CD4-positive, alpha-beta T cell treated with Interleukin-12 subunit alpha and Interleukin-12 subunit beta, for 1 hour (primary cell): ENCODE measurements around the gene KCNN1.
A peak's percentile ranks its signal among the peaks of the same experiment; 100 is the strongest.
"Not testable (repeated sequence)": the region's sequence is repeated elsewhere in the genome, so short reads cannot be mapped to it uniquely, and the experiment has no call there.

Experiments
- DNase-seq: peaks from one replicate; pipeline ENCODE4 v3.0.0-alpha.2; 2020

The KCNN1 gene

DNA sequence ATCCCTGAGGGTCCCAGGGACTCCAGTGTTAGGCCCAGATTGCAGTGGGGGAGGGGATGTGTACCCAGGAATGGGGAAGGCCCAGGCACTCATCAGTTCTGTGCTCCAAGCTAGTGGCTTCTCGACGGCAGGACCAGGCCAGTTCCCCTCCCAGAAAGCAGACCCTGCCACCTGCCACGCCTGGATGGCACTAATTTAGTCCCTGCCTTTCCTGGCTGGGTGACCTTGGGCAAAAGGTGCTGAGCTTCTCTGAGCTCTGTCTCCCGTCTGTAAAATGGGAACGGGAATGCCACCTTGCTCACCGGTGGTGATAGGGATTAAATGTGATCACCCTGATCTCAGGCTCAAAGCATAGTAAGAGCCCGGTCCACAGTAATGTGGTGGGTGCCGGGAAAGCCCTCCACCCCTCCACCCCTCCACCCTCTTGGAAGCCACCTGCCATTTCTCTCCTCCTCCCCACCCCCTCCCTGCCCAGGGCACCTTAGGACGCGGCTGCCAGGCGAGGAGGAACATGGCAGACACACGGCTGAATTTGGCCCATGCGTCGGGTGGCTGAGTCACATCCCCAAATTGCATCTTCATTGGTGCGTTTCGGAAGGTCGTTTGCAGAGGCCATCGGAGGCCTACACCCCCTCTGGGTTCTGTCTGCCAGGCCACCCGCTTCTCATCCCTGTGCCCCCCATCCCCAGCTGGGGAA, 2.3 kb downstream of the KCNN1 start:
- no peak for DNase-seq

DNA sequence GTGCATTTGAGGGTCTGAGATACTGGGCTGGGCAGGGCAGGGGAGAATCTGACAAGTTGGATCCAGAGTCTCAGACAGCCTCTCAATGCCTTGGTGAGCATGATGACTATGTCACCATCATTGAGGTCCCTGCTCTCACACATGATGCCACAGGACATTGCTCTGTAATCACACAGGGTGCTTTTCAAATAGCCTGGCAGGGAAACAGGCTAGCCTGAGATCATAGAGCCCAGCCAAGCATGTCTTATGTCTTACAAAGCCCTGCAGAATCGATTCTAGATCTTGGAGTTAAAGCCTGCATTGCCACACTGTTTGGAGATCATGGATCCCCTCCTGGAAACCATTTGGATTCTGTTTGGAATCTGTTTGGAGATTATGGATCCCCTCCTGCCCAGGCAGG, 5.3 kb downstream of the KCNN1 start:
- no peak for DNase-seq

DNA sequence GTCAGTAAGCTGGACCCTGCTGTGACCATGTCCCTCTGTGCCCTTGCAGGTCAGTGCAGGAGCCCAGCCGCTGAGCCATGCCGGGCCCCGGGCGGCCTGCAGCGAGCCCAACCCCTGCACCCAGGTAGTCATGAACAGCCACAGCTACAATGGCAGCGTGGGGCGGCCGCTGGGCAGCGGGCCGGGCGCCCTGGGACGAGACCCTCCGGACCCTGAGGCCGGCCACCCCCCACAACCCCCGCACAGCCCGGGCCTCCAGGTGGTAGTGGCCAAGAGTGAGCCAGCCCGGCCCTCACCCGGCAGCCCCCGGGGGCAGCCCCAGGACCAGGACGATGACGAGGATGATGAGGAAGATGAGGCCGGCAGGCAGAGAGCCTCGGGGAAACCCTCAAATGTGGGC, 6.9 kb downstream of the KCNN1 start:
- no peak for DNase-seq

DNA sequence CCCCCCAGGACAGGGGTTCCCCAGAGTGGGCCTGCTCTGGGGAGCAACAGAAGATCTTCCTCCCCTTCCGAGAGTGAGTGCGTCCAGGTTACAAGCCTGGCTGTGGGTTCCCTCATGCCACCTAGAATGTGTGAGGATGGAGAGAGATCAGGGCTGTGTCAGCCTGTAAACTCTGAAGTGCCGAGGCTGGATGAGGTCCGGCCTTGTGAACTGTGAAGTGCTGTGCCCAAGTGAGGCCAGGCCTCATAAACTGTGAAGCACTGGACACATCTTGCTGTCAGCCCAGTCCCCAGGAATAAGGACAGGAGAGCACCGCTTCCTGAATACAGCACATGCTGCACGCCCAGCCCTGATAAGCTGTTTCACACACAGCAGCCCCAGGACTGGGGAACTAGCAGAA, 7.6 kb downstream of the KCNN1 start:
- no peak for DNase-seq

DNA sequence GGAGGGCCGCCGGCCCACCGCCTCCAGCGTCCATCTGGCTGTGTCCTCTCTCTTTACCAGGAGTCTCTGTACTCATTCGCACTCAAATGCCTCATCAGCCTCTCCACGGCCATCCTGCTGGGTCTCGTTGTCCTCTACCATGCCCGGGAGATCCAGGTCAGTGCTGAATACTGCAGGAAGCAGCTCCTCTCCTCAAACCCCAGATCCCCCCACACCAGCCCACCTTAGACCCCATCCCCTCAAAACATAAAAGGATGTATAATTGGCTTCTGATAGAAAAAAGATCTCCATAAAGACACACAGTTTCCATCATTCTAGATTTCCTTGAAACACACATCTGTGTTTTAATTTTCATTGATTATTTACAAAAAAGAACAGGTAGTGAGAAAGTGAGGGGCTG, 8.1 kb downstream of the KCNN1 start:
- no peak for DNase-seq

DNA sequence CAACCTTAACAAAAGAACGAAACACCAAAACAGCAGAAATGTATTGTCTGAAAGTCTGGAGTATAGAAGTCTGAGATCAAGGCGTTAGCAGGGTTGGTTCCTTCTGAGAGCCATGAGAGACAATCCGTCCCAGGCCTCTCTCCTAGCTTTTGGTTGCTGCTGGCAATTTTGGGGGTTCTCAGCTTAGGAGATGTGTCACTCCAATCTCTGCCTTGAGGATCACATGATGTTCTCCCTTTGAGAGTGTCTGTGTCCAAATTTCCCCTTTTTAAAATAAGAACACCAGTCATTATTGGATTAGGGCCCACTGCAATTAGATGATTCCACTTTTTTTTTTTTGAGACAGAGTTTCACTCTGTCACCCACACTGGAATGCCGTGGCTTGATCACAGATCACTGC, 10.1 kb downstream of the KCNN1 start:
- DNase-seq = no peak

DNA sequence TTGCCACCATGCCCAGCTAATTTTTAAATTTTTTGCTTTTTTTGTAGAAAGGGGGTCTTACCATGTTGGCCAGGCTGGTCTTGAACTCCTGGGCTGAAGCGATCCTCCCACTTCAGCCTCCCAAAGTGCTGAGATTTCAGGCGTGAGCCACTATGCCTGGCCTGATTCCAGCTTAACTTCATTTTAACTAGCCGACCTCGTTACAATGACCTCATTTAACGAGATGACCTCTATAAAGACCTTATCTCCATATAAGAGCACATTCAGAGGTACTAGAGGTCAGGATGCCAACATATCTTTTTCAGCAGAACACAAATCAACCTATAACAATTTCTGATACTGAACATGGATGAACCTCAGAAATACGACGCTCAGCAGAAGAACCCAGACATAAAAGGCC, 10.6 kb downstream of the KCNN1 start:
- no peak for DNase-seq

DNA sequence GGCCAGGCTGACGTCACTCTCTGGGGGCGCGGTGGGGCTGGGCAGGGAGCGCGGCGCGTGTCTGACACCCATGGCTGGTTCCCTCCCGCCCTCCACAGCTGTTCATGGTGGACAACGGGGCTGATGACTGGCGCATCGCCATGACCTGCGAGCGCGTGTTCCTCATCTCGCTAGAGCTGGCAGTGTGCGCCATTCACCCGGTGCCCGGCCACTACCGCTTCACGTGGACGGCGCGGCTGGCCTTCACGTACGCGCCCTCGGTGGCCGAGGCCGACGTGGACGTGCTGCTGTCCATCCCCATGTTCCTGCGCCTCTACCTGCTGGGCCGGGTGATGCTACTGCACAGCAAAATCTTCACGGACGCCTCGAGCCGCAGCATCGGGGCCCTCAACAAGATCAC, 14.7 kb downstream of the KCNN1 start:
- DNase-seq = no peak

DNA sequence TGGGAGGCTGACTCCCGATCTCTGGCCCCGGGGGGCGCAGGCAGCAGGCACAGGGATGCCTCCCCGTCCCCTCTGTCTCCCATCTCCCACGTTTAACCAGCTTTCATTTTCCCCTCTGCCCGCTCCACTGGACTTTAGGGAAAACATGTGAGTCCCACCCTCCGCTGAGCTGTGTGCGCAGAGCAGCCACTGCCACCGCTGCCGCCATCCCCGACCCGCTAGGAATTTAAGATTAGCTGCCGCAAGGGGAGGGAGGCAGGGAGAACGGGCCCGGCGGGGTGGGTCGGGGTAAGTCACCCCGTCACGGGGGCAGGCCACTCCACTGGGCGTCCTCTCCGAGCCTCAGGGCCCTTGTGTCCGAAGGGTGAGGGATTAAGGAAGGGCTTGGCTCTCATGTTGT, 15.5 kb downstream of the KCNN1 start:
- DNase-seq = no peak

DNA sequence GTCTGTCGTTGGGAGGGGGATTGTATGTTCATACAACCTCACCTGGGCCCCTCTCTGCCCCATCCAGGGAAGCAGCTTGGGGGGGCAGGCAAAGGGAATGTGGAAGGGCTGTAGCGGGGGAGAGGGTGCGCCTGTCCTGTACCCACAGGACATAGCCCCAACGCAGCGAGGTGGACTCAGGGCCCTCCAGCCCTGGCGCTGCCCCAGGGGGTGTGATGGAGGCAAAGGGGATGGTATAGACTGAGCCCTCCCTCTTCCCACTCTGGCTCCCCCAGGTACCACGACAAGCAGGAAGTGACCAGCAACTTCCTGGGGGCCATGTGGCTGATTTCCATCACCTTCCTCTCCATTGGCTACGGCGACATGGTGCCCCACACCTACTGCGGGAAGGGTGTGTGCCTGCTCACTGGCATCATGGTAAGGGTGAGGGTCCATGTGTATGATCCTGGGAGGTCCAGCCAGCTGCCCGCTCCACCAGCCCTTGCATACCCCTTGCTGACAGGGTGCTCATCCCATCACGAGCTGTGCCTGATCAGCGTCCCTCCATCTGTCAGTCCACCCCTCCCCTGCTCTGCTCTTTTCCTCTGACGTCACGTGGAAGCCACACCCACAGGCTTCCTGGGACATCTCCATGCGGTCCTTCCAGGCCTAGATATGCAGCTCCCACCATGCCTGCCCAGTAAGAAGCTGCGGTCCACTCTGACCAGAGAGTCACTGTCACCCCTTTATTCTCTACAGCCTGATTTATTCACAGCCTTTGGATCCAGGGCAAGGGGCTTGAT, 18.3 kb downstream of the KCNN1 start:
- no peak for DNase-seq

DNA sequence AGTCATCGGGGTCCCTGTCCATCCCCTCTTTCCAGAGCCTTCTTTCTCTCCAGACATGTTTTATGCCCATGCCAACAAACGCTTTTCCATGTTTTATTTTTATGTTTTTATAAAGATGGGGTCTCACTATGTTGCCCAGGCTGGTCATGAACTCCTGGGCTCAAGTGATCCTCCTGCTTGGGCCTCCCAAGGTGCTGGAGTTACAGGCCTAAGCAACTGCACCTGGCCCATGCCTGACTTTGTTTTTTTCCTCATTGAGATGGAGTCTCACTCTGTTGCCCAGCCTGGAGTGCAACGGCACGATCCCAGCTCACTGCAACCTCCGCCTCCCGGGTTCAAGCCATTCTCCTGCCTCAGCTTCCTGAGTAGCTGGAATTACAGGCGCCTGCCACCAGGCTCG, 19.7 kb downstream of the KCNN1 start:
- DNase-seq = not testable (repeated sequence)

DNA sequence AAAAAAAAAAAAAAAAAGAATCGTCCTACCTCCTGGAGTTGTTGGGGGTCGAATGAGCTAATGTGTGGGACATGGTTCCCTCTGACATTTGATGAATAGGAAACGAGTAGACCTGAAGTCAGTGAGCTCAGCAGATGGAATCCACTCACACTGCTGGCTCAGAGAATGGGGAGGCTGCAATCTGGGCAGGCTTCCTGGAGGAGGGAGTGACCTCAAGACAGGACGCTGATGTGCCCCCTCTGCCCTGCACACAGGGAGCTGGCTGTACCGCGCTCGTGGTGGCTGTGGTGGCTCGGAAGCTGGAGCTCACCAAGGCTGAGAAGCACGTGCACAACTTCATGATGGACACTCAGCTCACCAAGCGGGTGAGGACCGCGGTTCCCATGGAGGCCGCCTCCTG, 21.3 kb downstream of the KCNN1 start:
- no peak for DNase-seq

DNA sequence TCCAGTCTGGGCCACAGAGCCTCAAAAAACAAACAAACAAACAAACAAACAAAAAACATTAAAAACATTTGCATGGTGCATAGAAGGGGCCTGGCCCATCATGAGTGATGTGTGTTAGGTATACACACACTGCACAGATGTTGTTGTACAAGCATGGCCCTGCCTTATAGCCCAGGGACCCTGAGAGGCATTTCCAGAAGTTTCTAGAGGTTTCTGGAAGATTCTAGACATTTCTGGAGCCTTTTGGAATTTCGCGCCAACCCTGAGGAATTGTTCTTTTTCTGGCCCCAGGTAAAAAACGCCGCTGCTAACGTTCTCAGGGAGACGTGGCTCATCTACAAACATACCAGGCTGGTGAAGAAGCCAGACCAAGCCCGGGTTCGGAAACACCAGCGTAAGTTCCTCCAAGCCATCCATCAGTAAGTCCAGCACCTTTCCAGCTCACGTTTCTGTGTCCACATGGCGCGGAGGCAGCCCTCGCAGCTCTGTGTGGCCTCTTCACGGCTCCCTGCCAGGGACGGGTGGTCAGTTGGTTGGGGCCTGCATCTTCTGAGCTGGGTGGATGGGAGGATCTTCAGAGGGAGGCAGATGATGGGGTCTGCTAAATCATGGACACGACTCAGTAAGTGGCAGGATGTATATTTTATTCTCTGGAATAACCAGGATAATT, 22.7 kb downstream of the KCNN1 start:
- DNase-seq = no peak

DNA sequence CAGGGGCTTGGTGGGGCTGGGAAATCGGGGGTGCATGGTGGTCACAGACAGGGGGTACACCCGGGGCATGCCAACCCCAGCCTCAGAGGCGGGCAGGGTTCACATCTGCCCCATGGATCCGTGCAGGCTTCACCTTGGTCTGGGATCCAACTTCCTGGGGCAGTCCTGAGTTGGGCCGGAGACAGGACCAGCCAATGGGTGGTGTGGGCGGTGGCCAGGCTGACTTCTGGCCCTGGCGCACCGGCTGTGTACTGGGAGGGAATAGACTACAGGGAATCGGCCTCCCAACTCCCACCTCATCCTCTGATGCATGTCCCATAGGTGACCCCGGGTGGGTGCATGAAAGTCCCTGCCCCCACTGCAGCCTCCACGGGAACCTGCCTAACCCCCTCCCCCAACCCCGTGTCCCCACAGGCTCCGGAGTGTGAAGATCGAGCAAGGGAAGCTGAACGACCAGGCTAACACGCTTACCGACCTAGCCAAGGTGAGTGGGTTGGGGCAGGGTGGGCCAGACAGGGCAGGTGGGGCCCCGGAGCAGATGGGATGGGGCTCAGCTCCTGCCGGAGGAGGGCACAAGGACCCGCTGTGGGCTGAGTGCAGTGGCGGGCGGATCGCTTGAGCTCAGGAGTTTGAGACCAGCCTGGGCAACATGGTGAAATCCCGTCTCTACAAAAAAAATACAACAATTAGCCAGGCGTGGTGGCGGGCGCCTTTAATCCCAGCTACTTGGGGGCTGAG, 26.3 kb downstream of the KCNN1 start:
- no peak for DNase-seq

DNA sequence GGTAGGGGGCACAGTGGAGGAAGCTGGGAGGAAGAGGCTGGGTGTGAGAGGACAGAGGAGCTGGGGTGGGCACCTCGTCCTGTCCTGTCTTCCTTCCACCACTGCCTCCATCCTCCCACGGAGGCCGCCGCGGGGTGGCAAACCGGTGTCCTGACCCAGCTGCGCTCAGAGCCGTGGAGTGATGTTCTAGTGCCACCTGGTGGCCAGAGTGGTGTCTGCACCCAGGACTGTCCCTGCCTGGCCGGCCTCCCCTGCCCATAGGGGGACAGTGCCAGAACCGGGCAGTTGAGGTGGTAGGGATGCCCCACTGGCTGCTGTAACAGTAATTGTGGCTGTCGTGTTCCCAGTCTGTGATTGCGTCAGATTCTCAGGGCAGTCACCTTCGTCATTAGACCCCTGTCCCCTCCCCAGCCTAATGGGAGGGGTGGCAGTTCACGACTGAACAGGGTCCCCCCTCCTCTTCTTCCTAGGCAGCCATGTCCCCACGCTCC, 30.0 kb downstream of the KCNN1 start:
- peak; percentile 89 for DNase-seq

DNA sequence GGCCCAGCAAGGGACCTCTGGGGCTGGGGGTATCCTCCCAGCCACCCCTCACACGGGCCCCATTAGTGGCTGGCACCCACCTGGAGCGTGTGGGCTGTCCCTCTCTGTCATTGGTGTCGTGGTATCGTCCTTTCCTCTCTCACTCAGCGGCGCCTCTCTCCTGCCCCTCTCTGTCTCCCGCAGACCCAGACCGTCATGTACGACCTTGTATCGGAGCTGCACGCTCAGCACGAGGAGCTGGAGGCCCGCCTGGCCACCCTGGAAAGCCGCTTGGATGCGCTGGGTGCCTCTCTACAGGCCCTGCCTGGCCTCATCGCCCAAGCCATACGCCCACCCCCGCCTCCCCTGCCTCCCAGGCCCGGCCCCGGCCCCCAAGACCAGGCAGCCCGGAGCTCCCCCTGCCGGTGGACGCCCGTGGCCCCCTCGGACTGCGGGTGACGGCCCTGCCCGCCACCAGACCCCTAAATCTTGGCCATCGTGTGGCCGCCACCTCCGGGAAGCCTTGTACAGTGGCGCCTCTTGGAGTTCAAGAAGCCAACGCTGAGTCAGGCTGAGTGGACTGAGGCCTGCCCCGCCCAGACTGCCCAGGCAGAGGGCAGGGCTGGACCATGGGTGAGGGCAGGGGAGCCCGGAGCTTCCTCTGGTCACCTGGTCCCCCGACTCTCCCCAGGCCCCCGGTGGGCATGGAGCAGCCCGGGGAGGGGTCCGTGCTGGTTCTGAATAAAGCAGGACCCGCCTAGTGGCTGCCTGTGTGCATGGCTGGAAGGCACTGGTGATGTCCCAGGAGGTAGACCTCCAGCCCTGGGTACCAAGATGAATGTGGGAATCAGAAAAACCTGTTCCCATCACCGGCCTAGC, 31.3 kb downstream of the KCNN1 start:
- no peak for DNase-seq

DNA sequence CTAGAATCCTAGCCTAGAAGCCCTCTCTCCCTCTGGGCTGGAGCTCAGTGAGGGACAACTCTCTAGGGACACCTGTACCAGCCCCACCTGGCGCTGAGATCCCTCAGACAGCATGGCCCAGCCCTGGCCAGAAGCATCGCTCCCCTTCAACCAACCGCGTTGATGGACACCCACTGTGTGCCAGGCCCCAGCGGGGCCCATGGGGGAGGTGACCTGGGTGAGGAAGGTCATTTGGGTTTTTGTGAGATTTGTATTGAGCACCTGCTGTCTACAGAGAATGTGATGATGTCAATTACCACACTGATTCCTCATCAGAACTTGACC, 31.9 kb downstream of the KCNN1 start:
- DNase-seq = no peak

DNA sequence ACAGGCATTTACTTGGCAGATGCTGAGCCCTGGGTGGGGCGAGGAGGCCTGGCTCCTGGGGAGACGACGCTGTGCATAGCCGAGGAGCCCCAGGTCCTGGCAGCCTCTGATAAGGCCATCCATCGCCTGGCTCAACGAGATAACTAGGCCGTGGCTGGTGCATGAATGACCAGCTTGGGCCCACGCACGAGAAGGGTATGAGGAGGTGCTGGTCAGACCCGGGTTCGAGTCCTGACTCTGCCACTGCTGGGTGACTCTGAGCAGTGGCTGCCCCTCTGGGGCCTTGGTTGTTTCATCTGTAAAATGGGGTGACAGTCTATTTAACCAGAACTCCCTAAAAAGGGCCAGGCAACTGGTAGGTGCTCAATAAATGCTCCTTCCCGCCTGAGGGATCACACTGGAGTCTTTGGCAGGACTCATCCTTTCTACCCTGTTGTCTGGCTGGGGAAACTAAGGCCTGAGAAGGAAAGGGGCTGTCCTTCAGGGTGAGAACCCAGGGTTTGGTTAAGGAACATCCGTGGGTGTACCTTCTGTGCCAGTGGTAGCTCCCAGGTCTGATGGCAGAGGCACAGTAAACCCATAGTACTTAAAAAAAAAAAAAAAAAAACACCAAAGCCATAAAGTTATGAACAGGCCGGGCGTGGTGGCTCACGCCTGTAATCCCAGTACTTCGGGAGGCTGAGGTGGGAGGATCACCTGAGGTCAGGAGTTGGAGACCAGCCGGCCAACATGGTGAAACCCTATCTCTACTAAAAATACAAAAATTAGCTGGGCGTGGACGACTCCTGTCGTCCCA, 33.0 kb downstream of the KCNN1 start:
- DNase-seq = no peak

DNA sequence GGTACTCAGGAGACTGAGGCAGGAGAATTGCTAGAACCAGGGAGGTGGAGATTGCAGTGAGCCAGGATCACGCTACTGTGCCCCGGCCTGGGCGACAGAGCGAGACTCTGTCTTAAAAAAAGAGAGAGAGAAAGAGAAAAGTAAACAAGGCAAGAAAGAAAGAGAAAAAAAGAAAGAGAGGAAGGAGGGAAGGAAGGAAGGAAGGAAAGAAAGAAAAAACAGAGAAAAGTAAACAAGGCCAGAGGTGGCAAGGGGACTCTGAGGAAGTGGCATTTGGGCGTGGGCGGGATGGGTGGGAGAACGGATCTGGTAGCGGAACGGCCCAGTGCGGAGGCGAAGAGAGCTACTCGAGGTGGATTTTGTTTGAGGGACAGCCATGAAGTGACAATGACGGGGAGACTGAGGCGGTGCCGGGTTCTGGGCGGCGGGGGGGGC, 33.6 kb downstream of the KCNN1 start:
- no peak for DNase-seq

DNA sequence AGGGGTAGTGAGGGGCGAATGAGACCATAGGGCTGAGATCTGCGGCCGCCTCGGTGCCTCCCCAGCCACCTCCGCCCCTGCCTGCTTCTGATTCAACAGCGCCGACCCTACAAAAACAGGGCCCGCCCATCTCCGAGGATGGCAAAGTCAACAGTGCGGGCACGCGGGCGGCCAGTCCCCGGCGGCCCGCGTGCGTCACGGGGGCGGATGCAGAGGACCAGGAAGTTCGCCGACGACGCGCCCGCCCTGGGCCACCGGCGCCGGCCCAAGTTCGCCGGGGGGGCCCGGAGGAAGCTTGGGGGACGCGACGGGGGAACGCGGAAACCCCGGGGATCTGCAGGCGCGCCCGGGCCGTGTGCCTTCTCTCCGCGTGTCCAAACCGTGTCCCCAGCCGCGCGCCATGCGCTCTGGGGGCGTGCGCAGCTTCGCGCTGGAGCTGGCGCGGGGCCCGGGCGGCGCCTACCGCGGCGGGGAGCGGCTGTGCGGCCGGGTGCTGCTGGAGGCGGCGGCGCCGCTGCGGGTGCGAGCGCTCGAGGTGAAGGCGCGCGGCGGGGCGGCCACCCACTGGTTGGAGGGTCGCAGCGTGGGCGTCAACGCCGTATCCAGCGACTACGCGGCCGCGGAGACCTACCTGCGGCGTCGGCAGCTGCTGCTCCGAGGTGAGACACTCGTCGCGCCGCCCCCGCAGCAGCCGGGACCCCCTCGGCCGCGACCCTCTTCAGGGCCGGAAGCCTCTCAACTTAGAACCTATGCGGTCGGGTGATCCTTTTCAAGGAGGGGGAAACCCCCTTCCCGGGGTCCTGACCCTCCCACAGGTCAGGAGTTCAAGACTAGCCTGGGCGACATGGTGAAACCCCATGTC, 34.2 kb downstream of the KCNN1 start:
- peak; percentile 98 for DNase-seq
